ENCODE results near the gene NRG2.

DNA sequence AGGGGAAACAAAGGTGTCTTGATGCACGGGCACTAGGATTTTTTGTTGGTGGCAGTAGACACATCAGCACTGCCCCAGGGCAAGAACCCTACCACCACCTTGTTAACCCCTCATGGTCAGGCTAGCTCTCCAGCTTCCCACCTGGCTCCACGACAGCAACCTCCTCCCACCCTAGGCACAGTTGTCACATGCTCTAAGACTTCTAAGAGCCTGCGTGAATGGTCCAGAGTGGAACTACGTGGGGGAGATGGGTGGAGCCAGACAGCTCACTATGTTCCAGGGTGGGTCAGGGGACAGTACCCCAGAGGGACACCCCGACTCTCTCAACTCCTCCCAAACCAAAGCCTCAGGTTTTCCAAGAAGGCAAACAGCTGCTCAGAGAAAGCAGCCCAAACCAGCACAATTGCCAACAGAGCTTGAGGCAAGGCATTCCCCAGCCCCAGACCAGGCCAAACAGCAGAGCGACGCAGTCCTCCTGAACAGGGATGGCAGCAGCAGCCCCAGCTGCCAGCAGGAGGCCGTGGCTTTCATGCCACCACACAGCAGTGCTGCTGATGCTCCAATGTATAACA is 78.0 kb downstream of the NRG2 start:
- TF ChIP-seq POLR2A (IDR thresholded peaks at IDR 0.05) (no peak), CTCF (IDR thresholded peaks at IDR 0.05) (no peak)

Measured in uterus (tissue), 2 donors.